GM21619 (cell line): ENCODE results near the gene DTYMK.
"Not testable (repeated sequence)": the region's sequence is repeated elsewhere in the genome, so short reads cannot be mapped to it uniquely, and the experiment has no call there.

Source experiments
- ATAC-seq: cut with Tn5 transposase; IDR thresholded peaks from one replicate; pipeline ENCODE4 v1.9.1; 2021; ENCODE audit not compliant: unreplicated experiment

DTYMK gene

GRCh38 chr2:241686650-241687425 lies at the start of gene DTYMK:
Gene DTYMK, minus strand, starts transcription at chr2:241686815. Its CDS starts 32 bp downstream, at chr2:241686783.
- ATAC-seq: peak; percentile 89

DNA sequence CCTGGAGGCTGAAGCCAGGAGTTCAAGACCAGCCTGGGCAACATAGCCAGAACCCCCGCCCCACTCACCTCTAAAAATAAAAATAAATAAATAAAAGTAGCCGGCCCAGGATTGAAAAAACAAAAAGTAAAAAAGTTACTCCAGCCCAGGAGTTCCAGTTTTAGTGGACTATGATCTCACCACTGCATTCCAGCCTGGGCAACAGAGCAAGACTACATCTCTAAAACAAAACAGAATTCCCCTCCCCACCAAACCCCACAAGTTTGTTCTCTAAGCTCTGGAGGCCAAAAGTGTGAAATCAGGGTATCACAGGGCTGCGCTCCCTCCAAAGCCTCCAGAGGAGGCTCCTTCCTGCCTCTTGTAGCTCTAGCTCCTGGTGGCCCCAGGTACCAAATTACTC lies 49.5 kb upstream of the DTYMK start:
- no peak for ATAC-seq

- peak; percentile 77 for ATAC-seq
Observed at GRCh38 chr2:241734467-241735208, 48.0 kb upstream of the DTYMK start, which contains the start of gene D2HGDH. Gene D2HGDH, plus strand, starts transcription at chr2:241734630. Its CDS starts 595 bp downstream, at chr2:241735225.

GRCh38 chr2:241734208-241734466 lies 47.5 kb upstream of the DTYMK start:
- no peak for ATAC-seq

DNA sequence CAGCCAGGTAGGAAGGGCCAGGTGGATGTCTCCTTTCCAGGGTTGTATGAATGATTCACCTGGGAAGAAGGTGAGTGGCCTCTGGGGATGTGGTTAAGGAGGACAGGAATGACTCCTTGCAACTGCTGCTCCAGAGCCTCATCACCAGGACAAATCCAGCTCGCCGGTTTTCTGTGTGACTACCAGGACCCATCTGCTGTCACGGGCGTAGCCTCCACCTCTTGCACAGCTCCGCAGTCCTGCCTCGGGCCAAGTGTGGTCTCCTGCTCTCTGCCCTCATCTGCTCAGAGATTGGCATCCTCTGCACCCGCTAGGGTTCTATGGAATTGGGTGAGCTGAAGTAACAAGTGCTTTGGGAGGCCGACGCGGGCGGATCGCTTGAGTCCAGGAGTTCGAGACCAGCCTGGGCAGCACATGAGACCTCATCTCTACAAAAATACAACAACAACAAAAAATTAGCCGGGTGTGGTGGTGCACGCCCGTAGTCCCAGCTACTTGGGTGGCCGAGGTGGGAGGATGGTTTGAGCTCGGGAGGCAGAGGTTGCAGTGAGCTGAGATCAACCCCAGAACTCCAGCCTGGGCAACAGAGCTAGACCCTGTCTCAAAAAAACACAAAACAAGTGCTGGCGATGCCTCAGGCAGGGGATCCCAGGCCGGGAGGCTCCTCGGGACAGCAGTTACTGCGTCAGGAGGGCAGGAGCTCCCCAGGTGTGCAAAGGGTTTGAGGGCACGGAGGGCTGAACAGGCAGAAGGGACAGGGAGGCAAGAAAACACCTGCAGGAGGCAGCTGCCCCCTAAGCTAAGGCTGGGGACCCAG lies 47.0 kb upstream of the DTYMK start:
- ATAC-seq: no peak

GRCh38 chr2:241732513-241733186 lies 46.0 kb upstream of the DTYMK start:
- not testable (repeated sequence) for ATAC-seq

DNA sequence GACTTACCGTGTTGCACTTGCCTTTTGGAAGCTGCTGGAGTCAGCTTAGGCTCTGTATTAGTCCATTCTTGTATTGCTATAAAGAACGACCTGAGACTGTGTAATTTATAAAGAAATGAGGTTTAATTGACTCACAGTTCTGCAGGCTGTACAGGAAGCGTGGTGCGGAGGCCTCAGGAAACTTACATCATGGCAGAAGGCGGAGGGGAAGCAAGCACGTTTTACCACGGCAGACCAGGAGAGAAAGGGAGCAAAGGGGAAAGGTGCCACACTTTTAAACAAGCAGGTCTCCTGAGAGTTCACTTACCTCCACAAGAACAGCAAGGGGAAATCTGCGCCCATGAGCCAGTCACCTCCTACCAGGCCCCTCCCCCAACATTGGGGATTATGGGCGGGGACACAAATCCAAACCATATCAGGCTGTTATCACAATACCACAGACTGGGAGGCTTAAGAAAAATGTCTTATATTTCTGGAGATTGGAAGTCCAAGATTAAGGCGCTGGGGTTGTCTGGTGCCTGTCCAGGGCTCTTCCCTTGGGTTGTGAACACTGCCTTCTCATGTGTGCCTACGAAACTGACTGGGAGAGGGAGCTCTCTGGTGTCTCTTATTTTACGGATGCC lies 44.2 kb upstream of the DTYMK start:
- ATAC-seq: no peak

GRCh38 chr2:241729868-241730267 lies 43.3 kb upstream of the DTYMK start:
- no peak for ATAC-seq

GRCh38 chr2:241728627-241729026 lies 42.0 kb upstream of the DTYMK start:
- no peak for ATAC-seq

GRCh38 chr2:241728000-241728399 lies 41.4 kb upstream of the DTYMK start:
- ATAC-seq: no peak

GRCh38 chr2:241726459-241726858 lies 39.8 kb upstream of the DTYMK start:
- no peak for ATAC-seq

- no peak for ATAC-seq
Observed at GRCh38 chr2:241724975-241725870, 38.6 kb upstream of the DTYMK start.

- no peak for ATAC-seq
Observed at GRCh38 chr2:241724259-241724974, 37.8 kb upstream of the DTYMK start.

GRCh38 chr2:241722896-241723454 lies 36.4 kb upstream of the DTYMK start:
- no peak for ATAC-seq

DNA sequence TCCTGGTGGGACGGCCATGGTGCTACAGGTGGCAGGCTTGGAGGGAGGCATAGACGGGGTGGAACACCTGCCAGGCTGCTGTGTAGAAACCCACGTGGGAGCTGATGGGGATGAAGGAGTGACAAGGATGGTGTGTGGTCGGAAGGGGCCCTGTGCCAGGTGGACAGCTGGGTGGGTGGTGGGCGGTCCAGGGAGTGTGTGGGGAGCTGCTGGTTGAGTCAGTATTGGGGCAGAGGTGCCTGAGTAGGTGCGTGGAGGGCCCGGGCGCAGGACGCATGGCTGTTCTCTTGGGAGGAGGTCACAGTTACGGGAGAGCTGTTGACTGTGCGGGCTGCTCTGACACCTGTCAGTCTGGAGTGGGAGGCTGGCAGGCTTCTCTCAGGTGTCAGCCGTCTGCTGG lies 35.2 kb upstream of the DTYMK start:
- no peak for ATAC-seq

- ATAC-seq: no peak
Observed at GRCh38 chr2:241720560-241720959, 33.9 kb upstream of the DTYMK start.

DNA sequence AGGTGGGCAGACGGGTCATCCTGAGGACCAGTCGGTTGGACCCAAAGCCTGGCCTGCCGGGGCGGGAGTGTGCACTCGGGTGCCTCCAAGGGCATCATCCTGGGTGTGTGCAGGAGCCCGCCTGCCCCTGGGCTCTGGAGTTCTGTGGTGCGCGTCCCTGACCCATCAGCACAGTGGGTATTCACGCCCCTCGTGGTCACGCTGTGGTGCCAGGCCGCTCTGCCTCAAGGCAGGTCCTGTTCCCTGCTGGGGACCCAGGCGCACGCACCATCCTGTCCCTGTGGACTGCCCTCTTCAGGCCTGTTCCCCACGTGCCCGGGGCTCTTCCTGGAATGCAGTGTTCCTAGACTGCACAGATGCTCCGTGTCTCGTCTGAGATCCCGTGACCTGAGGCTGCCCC lies 33.5 kb upstream of the DTYMK start:
- no peak for ATAC-seq

DNA sequence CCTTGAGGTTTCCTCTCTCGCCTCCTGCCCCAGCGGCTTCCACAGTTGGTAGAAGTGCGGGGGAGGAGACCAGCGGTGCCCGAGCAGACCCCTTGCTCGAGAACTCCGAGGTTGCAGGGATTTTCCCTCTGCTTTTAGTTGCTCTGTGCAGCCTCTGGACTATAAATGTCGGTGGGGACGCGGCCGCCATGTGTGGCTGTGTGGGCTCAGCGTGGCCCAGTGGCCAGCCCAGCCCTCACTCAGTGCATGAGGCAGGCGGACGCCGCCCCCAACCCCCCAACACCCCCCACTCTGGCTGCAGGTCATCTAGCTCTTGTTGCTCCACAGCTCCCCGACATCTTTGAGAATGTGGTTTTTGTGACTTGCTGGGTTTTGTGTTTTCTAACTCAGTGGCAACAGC lies 32.5 kb upstream of the DTYMK start:
- ATAC-seq: no peak

DNA sequence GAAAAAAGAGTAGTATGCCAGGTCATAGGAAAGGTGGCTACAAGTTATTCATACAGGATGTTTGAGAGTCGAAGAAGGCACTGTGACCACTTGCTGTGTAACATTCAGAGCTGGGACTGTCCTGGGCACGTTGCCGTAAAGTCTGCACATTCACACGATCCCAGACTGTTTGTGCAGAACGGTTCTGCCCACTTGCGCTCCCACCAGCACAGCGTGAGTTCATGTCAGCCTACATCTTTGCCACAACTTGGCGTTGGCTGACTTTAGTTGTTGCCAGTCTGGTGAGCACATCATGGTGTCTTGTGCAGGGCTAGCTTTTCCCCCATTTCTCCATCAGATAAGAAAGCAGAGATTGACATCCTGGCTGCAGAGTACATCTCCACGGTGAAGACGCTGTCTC lies 22.3 kb upstream of the DTYMK start:
- ATAC-seq: no peak
